HUES64 (cell line): ENCODE results near the gene ACTR2.

Experiments
- H3K27ac ChIP-seq: 2 replicates; pipeline ENCODE4 v1.7.0; 2013; ENCODE audit warnings: low read depth, low read length, inconsistent platforms
- H3K27me3 ChIP-seq: 2 replicates; pipeline ENCODE4 v1.6.1; 2013; ENCODE audit warnings: mild to moderate bottlenecking, low read length; ENCODE audit not compliant: insufficient read depth
- H3K36me3 ChIP-seq: 2 replicates; pipeline ENCODE4 v1.6.1; 2013; ENCODE audit warnings: mild to moderate bottlenecking, low read length; ENCODE audit not compliant: insufficient read depth
- H3K4me1 ChIP-seq: 2 replicates; pipeline ENCODE4 v1.6.1; 2013; ENCODE audit warnings: mild to moderate bottlenecking, low read length, moderate library complexity; ENCODE audit not compliant: insufficient read depth
- H3K4me3 ChIP-seq: 2 replicates; pipeline ENCODE4 v1.5.1; 2013; ENCODE audit warnings: mild to moderate bottlenecking, low read length, moderate library complexity
- H3K9ac ChIP-seq: 2 replicates; pipeline ENCODE4 v1.6.1; 2013; ENCODE audit warnings: mild to moderate bottlenecking, low read depth, low read length
- H3K9me3 ChIP-seq: 2 replicates; pipeline ENCODE4 v1.6.1; 2013; ENCODE audit warnings: low read depth, low read length; ENCODE audit not compliant: insufficient read depth
- WGBS: fragments of 150-250, 120-280 bp; methylation state at CpG from one replicate; pipeline ENCODE4 v1.1.7; 2013; ENCODE audit warnings: missing lambda C conversion rate; 5-methylcytosine and 5-hydroxymethylcytosine counted together

Gene ACTR2

GRCh38 chr2:65279756-65280155 lies 52.1 kb downstream of the ACTR2 start:
- Histone ChIP-seq H3K4me3 (no peak overlapping the region), H3K27me3 (peaks cover 89% of the 10 kb centered on the region), H3K9me3 (no peaks in the 10 kb centered on the region), H3K36me3 (no peaks in the 10 kb centered on the region), H3K27ac (no peak overlapping the region), H3K4me1 (peaks cover 6% of the 10 kb centered on the region; the same call in 1 of the 2 replicates), H3K9ac (no peak overlapping the region)
- 90% methylated on average over 6 of the region's 6 CpGs for WGBS

GRCh38 chr2:65281627-65282351 lies 54.2 kb downstream of the ACTR2 start:
- H3K9me3 ChIP-seq: no peaks in the 10 kb centered on the region
- H3K4me1 ChIP-seq: peaks cover 1% of the 10 kb centered on the region; the same call in 1 of the 2 replicates
- no peak overlapping the region for H3K4me3 ChIP-seq
- 12% methylated on average over 4 of the region's 4 CpGs for WGBS
- no peak overlapping the region for H3K27ac ChIP-seq
- H3K27me3 ChIP-seq: peaks cover 83% of the 10 kb centered on the region
- no peaks in the 10 kb centered on the region for H3K36me3 ChIP-seq
- no peak overlapping the region for H3K9ac ChIP-seq

GRCh38 chr2:65282477-65283053 lies 54.9 kb downstream of the ACTR2 start:
- Histone ChIP-seq H3K27me3 (peaks cover 75% of the 10 kb centered on the region), H3K36me3 (no peaks in the 10 kb centered on the region), H3K9me3 (no peaks in the 10 kb centered on the region), H3K4me1 (no peaks in the 10 kb centered on the region; the same call in 1 of the 2 replicates), H3K27ac (no peak overlapping the region), H3K9ac (no peak overlapping the region), H3K4me3 (no peak overlapping the region)
- 72% methylated on average over 3 of the region's 3 CpGs for WGBS

GRCh38 chr2:65287364-65287763 lies 59.7 kb downstream of the ACTR2 start:
- no peaks in the 10 kb centered on the region for H3K9me3 ChIP-seq
- H3K4me1 ChIP-seq: no peaks in the 10 kb centered on the region; the same call in 1 of the 2 replicates
- peaks cover 31% of the 10 kb centered on the region for H3K27me3 ChIP-seq
- H3K27ac ChIP-seq: no peak overlapping the region
- H3K9ac ChIP-seq: no peak overlapping the region
- no peaks in the 10 kb centered on the region for H3K36me3 ChIP-seq
- 100% methylated on average over 2 of the region's 4 CpGs for WGBS
- no peak overlapping the region for H3K4me3 ChIP-seq

GRCh38 chr2:65291216-65292105 lies 63.8 kb downstream of the ACTR2 start:
- 88% methylated on average over 11 of the region's 11 CpGs for WGBS
- Histone ChIP-seq H3K4me1 (peaks cover 8% of the 10 kb centered on the region; the same call in 1 of the 2 replicates), H3K9me3 (no peaks in the 10 kb centered on the region), H3K36me3 (no peaks in the 10 kb centered on the region), H3K9ac (no peak overlapping the region), H3K27ac (no peak overlapping the region), H3K27me3 (peaks cover 3% of the 10 kb centered on the region), H3K4me3 (no peak overlapping the region)

- Histone ChIP-seq H3K4me1 (peaks cover 8% of the 10 kb centered on the region; the same call in 1 of the 2 replicates), H3K27ac (no peak overlapping the region), H3K36me3 (no peaks in the 10 kb centered on the region), H3K27me3 (peaks cover 2% of the 10 kb centered on the region; the same call in 1 of the 2 replicates), H3K9me3 (no peaks in the 10 kb centered on the region), H3K4me3 (no peak overlapping the region), H3K9ac (no peak overlapping the region)
- WGBS: 97% methylated on average over 3 of the region's 3 CpGs
Measured at GRCh38 chr2:65292106-65292400, 64.4 kb downstream of the ACTR2 start.

GRCh38 chr2:65292461-65293011 lies 64.9 kb downstream of the ACTR2 start:
- no peak overlapping the region for H3K9ac ChIP-seq
- WGBS: 91% methylated on average over 21 of the region's 21 CpGs
- no peak overlapping the region for H3K27ac ChIP-seq
- H3K36me3 ChIP-seq: no peaks in the 10 kb centered on the region
- H3K4me3 ChIP-seq: no peak overlapping the region
- peaks cover 2% of the 10 kb centered on the region; the same call in 1 of the 2 replicates for H3K27me3 ChIP-seq
- H3K4me1 ChIP-seq: peaks cover 8% of the 10 kb centered on the region; the same call in 1 of the 2 replicates
- H3K9me3 ChIP-seq: no peaks in the 10 kb centered on the region

GRCh38 chr2:65293376-65293775 lies 65.7 kb downstream of the ACTR2 start:
- Histone ChIP-seq H3K36me3 (no peaks in the 10 kb centered on the region), H3K4me3 (no peak overlapping the region), H3K9me3 (no peaks in the 10 kb centered on the region), H3K27me3 (no peaks in the 10 kb centered on the region), H3K4me1 (peaks cover 8% of the 10 kb centered on the region; the same call in 1 of the 2 replicates), H3K9ac (no peak overlapping the region), H3K27ac (no peak overlapping the region)
- 77% methylated on average over 5 of the region's 5 CpGs for WGBS

GRCh38 chr2:65294136-65294535 lies 66.5 kb downstream of the ACTR2 start:
- H3K4me3 ChIP-seq: no peak overlapping the region
- 66% methylated on average over 6 of the region's 6 CpGs for WGBS
- no peaks in the 10 kb centered on the region for H3K9me3 ChIP-seq
- no peak overlapping the region for H3K9ac ChIP-seq
- peaks cover 8% of the 10 kb centered on the region; the same call in 1 of the 2 replicates for H3K4me1 ChIP-seq
- H3K27ac ChIP-seq: no peak overlapping the region
- no peaks in the 10 kb centered on the region for H3K36me3 ChIP-seq
- H3K27me3 ChIP-seq: no peaks in the 10 kb centered on the region

GRCh38 chr2:65294701-65295100 lies 67.1 kb downstream of the ACTR2 start:
- 61% methylated on average over 6 of the region's 6 CpGs for WGBS

GRCh38 chr2:65296971-65297370 lies 69.3 kb downstream of the ACTR2 start:
- Histone ChIP-seq H3K9ac (no peak overlapping the region), H3K36me3 (no peaks in the 10 kb centered on the region), H3K27ac (no peak overlapping the region), H3K27me3 (no peaks in the 10 kb centered on the region), H3K9me3 (no peaks in the 10 kb centered on the region), H3K4me3 (no peak overlapping the region), H3K4me1 (peaks cover 23% of the 10 kb centered on the region; the same call in 1 of the 2 replicates)
- WGBS: 90% methylated on average over 7 of the region's 7 CpGs

More at GRCh38 chr2:65294701-65295100, 67.1 kb downstream of the ACTR2 start:
- Histone ChIP-seq H3K27ac (no peak overlapping the region), H3K9ac (no peak overlapping the region), H3K27me3 (no peaks in the 10 kb centered on the region), H3K36me3 (no peaks in the 10 kb centered on the region), H3K9me3 (no peaks in the 10 kb centered on the region), H3K4me1 (peaks cover 8% of the 10 kb centered on the region; the same call in 1 of the 2 replicates), H3K4me3 (no peak overlapping the region)
